Measurements from ENCODE around the gene TBX4.

GRCh38 chr17:61511480-61512182, 59.4 kb downstream of the TBX4 start:
- TF ChIP-seq CTCF (conservative IDR thresholded peaks at IDR 0.05) (no peak), EZH2 (IDR thresholded peaks at IDR 0.05; ENCODE audit: low read depth) (no peak)

Data from PC-9 (cell line).